Raji (cell line): ENCODE results near the gene KCNN2.

Experiments
- POLR2A ChIP-seq: IDR thresholded peaks from 2 replicates; pipeline ENCODE4 v1.6.1; 2011; ENCODE audit warnings: low read depth, low read length, control low read depth; ENCODE audit not compliant: insufficient read depth

The KCNN2 gene

GRCh38 chr5:114355086-114355830 is 6.6 kb upstream of the KCNN2 start:
- no peak for TF ChIP-seq POLR2A

GRCh38 chr5:114358329-114358728 is 3.5 kb upstream of the KCNN2 start:
- no peak for TF ChIP-seq POLR2A

- no peak for TF ChIP-seq POLR2A
These were observed 1.5 kb upstream of the KCNN2 start for GRCh38 chr5:114360357-114360756.

- no peak for TF ChIP-seq POLR2A
These were observed 800 bp upstream of the KCNN2 start for GRCh38 chr5:114360816-114361723.

GRCh38 chr5:114362197-114362976 is 517 bp downstream of the KCNN2 start:
- TF ChIP-seq POLR2A, result no peak

- TF ChIP-seq POLR2A, result no peak
These were observed 1.3 kb downstream of the KCNN2 start for GRCh38 chr5:114362977-114363761.

GRCh38 chr5:114363837-114364236 is 2.0 kb downstream of the KCNN2 start:
- no peak for TF ChIP-seq POLR2A

- no peak for TF ChIP-seq POLR2A
These were observed 5.2 kb downstream of the KCNN2 start for GRCh38 chr5:114367029-114367428.

- TF ChIP-seq POLR2A, result no peak
These were observed 8.0 kb downstream of the KCNN2 start for GRCh38 chr5:114369680-114370417.

GRCh38 chr5:114377050-114377844 is 15.4 kb downstream of the KCNN2 start:
- no peak for TF ChIP-seq POLR2A

- no peak for TF ChIP-seq POLR2A
These were observed 16.1 kb downstream of the KCNN2 start for GRCh38 chr5:114377946-114378345.

- no peak for TF ChIP-seq POLR2A
These were observed 18.9 kb downstream of the KCNN2 start for GRCh38 chr5:114380721-114381120.

GRCh38 chr5:114387433-114387832 is 25.6 kb downstream of the KCNN2 start:
- no peak for TF ChIP-seq POLR2A
